H1 (cell line): Measurements from ENCODE around the gene SEZ6L. TPM values are rescaled to one million over a fixed set of nuclear protein-coding genes. Genes with fewer than 3 reads are reported as not detected.

Source experiments
- ATF3 ChIP-seq: IDR thresholded peaks from 2 replicates; pipeline ENCODE4 v1.6.1; 2011; ENCODE audit warnings: low read depth, mild to moderate bottlenecking, low read length; ENCODE audit not compliant: insufficient read depth
- CHD7 ChIP-seq: fragments of 300-600 bp; sonication (generic); IDR thresholded peaks from 2 replicates; pipeline ENCODE4 v1.7.1; 2012; ENCODE audit warnings: low read length, moderate library complexity, mild to moderate bottlenecking, inconsistent platforms; ENCODE audit not compliant: insufficient replicate concordance
- HDAC2 ChIP-seq, 2 experiments: fragments of 300-600 bp in 1 of 2; sonication (generic) in 1 of 2; IDR thresholded peaks; 2 replicates each; pipeline ENCODE4 v1.6.1; 2011 to 2012; ENCODE audit warnings: low read depth in 2 of 2, low read length in 2 of 2, mild to moderate bottlenecking in 2 of 2, moderate library complexity in 2 of 2, borderline replicate concordance in 1 of 2, inconsistent platforms in 1 of 2
- polyA plus RNA-seq, 7 experiments: library from polyadenylated mRNA; depleted of rRNA in 3 of 7; stranded (reverse) in 5 of 7; unstranded in 2 of 7; fragments of >200 nt in 5 of 7; fragments of 200-250 nt in 2 of 7; gene quantifications; 1 replicate in 5 of 7; 2 replicates in 1 of 7; 4 replicates in 1 of 7; pipeline versions ENCODE4 v1.2.1 to v1.2.3, GENCODE V29; 2011 to 2013; ENCODE audit warnings: missing spikeins in 2 of 7, mixed read lengths in 2 of 7
- total RNA-seq: library from RNA; stranded (reverse); fragmentation: NEBNext Ultra II Directional; extraction: Animal tissue kit (Norgen Biotek cat#: 25700); gene quantifications from 2 replicates; pipeline ENCODE4 v1.2.1, GENCODE V29; 2021

Gene SEZ6L
- total and polyA plus RNA-seq, 2 of the 8 experiments (the other 6 are each of a cell fraction or from before 2014, with no cell fraction given), result 0.06 to 0.33 TPM

GRCh38 chr22:26320447-26320846 lies 151.2 kb downstream of the SEZ6L start (continued):
- no peak for TF ChIP-seq CHD7
- no peak for TF ChIP-seq HDAC2 (IDR thresholded peaks at IDR 0.05; ENCODE audit: borderline replicate concordance in 1 of 2, low read depth in 2 of 2, low read length in 2 of 2)
- TF ChIP-seq ATF3, result no peak
